GM13976 (cell line): ENCODE results near the gene PCYT2.

Experiments
- DNase-seq: peaks from one replicate; pipeline ENCODE4 v3.0.0; 2012; ENCODE audit warnings: low spot score
- in situ Hi-C: fragments of 300-500 bp; cut with MboI; formaldehyde crosslinking; loops from one replicate; pipeline ENCODE4 v1.12.0; 2022; ENCODE audit warnings: low sequenced_read_pairs, mixed read lengths, inconsistent platforms; ENCODE audit not compliant: unreplicated experiment
- TF ChIP-seq, protein P1 (sequence below): IDR thresholded peaks from 2 replicates; pipeline ENCODE4 v1.5.1; 2012; ENCODE audit warnings: borderline replicate concordance, mild to moderate bottlenecking; ENCODE audit not compliant: insufficient read depth; ENCODE audit errors: extremely low read depth, missing control alignments, control extremely low read depth

The PCYT2 gene

DNA sequence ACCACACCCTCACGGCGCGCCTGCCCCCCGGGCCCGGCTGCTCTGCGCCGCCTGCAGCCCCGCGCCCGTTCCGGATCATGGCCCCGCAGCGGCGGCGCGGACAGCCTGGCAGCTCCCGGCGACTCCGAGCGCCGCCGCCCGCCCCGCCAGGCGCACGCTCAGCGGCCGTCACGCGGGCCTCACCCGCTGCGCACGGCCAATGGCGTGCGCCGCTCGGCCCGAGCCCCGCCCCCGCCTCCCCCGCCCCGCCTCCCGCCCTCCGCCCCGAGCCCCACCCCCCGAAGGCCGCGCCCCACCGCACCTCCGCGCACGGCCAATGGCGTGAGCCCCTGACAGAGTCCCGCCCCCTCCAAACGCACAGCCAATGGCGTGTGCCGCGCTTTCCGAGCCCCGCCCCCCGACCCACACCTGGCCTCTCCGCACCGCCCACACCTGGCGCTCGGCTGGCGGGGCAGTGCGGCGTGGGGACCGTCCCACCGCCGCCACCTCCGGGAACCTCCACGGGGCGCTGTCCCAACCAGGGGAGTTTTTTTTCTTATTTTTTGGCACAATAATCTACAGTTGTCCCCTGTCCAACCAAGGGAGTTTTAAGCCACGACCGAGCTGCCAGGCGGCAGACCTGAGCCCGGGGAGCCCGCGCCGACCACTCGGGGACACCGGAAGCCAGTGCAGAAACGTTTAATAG lies at the start of gene PCYT2:
TSS of gene PCYT2 (minus strand) at position 123 of the 685 bp plus-strand sequence. CDS start at position 79, 44 bp downstream.
- TF ChIP-seq, protein P1, sequence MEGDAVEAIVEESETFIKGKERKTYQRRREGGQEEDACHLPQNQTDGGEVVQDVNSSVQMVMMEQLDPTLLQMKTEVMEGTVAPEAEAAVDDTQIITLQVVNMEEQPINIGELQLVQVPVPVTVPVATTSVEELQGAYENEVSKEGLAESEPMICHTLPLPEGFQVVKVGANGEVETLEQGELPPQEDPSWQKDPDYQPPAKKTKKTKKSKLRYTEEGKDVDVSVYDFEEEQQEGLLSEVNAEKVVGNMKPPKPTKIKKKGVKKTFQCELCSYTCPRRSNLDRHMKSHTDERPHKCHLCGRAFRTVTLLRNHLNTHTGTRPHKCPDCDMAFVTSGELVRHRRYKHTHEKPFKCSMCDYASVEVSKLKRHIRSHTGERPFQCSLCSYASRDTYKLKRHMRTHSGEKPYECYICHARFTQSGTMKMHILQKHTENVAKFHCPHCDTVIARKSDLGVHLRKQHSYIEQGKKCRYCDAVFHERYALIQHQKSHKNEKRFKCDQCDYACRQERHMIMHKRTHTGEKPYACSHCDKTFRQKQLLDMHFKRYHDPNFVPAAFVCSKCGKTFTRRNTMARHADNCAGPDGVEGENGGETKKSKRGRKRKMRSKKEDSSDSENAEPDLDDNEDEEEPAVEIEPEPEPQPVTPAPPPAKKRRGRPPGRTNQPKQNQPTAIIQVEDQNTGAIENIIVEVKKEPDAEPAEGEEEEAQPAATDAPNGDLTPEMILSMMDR = no peak
- in situ Hi-C loops = no loop called here
- DNase-seq = peak; percentile 100

DNA sequence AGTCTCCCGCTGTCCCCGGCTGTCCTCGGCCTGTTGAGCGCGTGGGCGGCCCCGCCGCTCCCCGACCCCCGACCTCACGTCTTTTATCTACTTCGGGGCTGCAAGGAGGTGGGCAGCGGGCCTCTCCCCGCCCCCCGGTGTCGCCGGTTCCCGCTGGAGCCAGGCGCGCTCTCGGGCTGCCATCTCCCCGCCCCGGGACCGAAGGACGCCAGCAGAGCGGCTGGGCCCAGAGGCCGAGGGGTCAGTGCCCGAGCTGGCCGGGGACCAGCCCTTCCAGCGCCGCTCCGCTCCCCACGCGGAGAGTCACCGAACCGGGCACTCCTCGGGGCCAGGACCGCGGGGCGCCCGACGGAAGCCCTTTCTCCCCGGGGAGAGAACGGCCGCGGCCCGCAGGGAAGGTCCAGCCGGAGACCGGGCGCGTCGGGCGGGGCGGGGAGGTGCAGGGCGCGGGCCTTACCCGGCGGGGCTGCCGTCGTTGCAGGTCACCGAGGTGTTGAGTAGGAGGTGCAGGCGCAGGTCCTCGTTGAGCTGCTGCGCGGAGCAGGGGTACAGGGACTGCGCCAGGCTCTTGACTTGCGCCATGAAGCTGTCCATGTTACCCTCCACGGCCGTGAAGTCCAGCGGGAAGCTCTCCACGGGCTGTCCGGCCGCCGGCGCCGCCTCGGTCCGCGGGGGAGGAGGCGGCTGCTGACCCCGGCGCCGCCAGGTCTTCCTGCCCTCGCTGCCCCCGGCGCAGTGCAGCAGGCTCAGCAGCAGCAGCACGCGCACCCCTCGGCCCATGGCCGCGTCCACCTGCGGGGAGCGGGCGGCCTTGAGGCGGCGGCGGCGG lies 49.1 kb upstream of the PCYT2 start:
- in situ Hi-C loops = no loop called here
- no peak for DNase-seq
- TF ChIP-seq, protein P1 = no peak

DNA sequence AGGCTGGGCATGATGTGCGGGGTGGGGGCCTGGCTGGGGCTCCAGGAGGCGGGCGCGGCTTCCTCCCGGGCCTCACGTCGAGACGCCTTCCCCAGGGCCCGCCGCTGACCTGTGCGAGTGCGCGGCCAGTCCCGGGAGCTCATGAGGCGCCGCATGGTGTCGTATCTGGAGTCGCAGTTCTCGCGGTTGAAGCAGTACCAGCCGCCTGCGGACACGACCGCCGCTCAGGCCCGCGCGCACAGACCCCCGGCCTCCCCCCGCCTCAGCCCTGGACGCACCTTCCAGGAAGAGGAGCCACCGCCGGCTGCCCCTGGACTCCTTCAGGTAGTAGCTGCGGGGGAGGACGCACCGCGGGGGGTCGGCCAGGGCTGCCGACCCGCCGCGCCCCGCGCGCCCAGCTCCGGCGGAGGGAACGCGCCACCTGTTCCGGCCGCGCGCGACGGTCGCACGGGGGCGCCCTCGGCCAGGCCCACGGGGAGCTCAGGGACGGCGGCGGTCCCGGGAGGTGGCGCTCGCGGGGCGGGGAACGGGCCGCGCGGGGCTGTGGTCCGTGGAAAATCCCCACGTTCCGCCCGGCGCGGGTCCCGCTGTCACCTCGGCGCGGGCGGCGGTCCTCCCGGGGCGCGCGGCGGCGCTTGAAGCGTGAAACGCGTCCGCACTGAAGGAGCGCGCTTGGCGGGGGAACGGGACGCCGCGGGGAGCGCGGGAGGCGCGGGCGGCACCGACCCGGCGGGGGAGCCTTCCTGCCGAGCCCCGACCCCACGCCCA lies 48.3 kb upstream of the PCYT2 start:
- TF ChIP-seq, protein P1 = peak; percentile 100
- peak; percentile 92 for DNase-seq
- in situ Hi-C loops = no loop called here

DNA sequence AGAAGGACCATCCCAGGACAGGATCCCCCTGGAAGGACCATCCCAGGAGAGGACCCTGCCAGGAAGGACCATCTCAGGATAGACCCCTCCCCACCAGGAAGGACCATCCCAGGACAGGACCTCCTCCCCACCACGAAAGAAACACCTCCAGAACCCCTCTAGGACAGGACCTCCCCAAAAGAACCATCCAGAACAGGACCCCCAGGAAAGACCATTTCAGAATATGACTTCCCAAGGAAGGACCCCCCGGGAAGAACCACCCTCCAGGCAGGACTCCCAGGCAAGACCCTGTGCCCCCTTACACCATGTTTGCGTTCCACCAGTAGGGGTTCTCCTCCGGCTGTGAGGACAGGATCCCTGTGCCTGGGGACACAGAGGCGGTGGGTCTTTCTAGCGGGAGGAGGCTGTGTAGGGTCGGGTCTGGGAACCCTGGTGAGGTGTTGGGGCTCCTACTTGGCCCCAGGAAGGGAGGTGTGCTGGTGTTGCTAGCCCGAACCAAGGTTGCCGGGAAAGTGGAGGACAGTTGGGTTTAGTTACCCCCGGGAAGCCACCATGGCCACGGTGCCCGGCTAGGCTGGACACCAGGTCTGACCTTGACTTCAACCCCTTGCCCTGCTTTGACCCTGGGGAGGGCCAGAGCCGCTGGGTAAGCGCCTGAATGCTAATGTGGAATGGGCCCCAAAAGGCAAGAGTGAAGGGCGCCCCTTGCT lies 47.6 kb upstream of the PCYT2 start:
- in situ Hi-C loops = no loop called here

DNA sequence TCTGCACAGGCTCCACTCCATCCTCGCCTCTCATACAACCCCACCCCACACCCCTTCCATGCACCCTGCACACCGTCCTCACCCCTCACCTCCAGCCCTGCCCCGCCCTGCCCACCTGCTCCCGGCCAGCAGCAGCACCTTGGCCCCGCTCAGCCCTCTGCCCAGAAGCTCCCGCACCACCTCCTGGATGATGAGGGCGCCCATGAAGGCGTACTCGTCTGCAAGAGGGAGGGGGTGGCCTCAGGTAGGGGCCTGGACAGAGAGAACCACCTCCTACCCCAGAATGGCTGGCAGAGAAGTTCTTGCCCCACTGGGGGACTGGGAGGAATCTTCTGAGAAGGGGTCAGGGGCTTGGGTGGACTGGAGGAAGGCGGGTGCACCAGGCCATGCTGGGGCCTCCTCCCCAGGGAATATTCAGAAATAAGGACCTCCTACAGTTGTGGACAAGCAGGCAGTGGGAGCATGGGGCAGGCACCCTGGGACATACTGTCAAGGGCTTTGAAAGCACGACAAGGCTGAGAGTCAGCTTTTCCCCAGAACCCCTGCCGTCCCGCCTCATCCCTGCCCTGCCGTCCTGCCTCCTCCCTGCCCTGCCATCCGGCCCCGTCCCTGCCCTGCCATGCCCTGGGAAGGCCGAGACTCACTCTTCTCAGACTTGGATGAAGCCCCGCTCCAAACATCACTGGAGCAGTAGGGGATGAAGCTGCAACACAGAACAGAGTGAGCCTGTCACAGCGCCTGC lies 46.7 kb upstream of the PCYT2 start:
- DNase-seq = no peak
- TF ChIP-seq, protein P1 = no peak
- in situ Hi-C loops = no loop called here

More for the DNA sequence above, 47.6 kb upstream of the PCYT2 start:
- no peak for DNase-seq
- TF ChIP-seq, protein P1 = no peak
